Upper lobe of left lung (tissue), 4 donors: Measurements from ENCODE around the gene LRRC23.

Experiments used
- CTCF ChIP-seq, 6 experiments: fragments of 450-650 bp in 4 of 6; fragments of 200-600 bp in 2 of 6; sonication (generic) in 2 of 6; IDR thresholded peaks; one replicate each; pipeline ENCODE4 v1.5.1; 2016 to 2019; ENCODE audit warnings: antibody characterized with exemption in 6 of 6
- POLR2AphosphoS5 ChIP-seq, 2 donors: sonication (generic); formaldehyde crosslinking; IDR thresholded peaks; one replicate each; pipeline ENCODE4 v1.5.1; 2017; ENCODE audit warnings: antibody characterized with exemption in 2 of 2

- TF ChIP-seq POLR2AphosphoS5 (IDR thresholded peaks at IDR 0.05) (no peak), CTCF (IDR thresholded peaks at IDR 0.05) (no peak)
These were observed 20.1 kb upstream of the LRRC23 start for GRCh38 chr12:6884539-6884938.
